ENCODE data around the gene CUEDC2. TPM values are rescaled to one million over a fixed set of nuclear protein-coding genes. Genes with fewer than 3 reads are reported as not detected.

The CUEDC2 gene
- total RNA-seq, 1 donor from 2014 or later = 101 TPM

- DNase-seq (ENCODE audit: low spot score) = no peak
- intact Hi-C loops (cut with DNase I) = no loop called here
- no peak for ATAC-seq
Observed at GRCh38 chr10:102414749-102415148, 17.6 kb downstream of the CUEDC2 start.

GRCh38 chr10:102413806-102414561 is 18.4 kb downstream of the CUEDC2 start:
- ATAC-seq = no peak
- DNase-seq (ENCODE audit: low spot score) = no peak
- intact Hi-C loops (cut with DNase I) = no loop called here

GRCh38 chr10:102413053-102413705 is 19.2 kb downstream of the CUEDC2 start:
- no peak for DNase-seq (ENCODE audit: low spot score)
- intact Hi-C loops (cut with DNase I) = no loop called here
- ATAC-seq = no peak

GRCh38 chr10:102412293-102412692 is 20.1 kb downstream of the CUEDC2 start:
- DNase-seq (ENCODE audit: low spot score) = no peak
- no peak for ATAC-seq
- intact Hi-C loops (cut with DNase I) = no loop called here

GRCh38 chr10:102411341-102412255 is 20.8 kb downstream of the CUEDC2 start:
- DNase-seq (ENCODE audit: low spot score) (no peak), ATAC-seq (no peak)
- intact Hi-C loops (cut with DNase I) = no loop called here

- ATAC-seq (peak; percentile 9), DNase-seq (ENCODE audit: low spot score) (no peak)
- intact Hi-C loops (cut with DNase I) = no loop called here
Observed at GRCh38 chr10:102410429-102411073, 21.8 kb downstream of the CUEDC2 start.

GRCh38 chr10:102409604-102410428 is 22.6 kb downstream of the CUEDC2 start:
- intact Hi-C loops (cut with DNase I) = no loop called here
- DNase-seq (ENCODE audit: low spot score) (no peak), ATAC-seq (no peak)

- intact Hi-C loops (cut with DNase I) = no loop called here
- DNase-seq (ENCODE audit: low spot score) (peak; percentile 64), ATAC-seq (peak; percentile 22)
Observed at GRCh38 chr10:102408728-102409603, 23.4 kb downstream of the CUEDC2 start.

- no peak for ATAC-seq
- DNase-seq (ENCODE audit: low spot score) = no peak
Observed at GRCh38 chr10:102408131-102408727, 24.1 kb downstream of the CUEDC2 start.

GRCh38 chr10:102407425-102408130 is 24.8 kb downstream of the CUEDC2 start:
- intact Hi-C loops (cut with DNase I) = no loop called here
- ATAC-seq = no peak
- DNase-seq (ENCODE audit: low spot score) = no peak

More at GRCh38 chr10:102408131-102408727, 24.1 kb downstream of the CUEDC2 start:
- intact Hi-C loops (cut with DNase I) = no loop called here

- DNase-seq (ENCODE audit: low spot score) (no peak), ATAC-seq (no peak)
- intact Hi-C loops (cut with DNase I) = no loop called here
Observed at GRCh38 chr10:102406815-102407214, 25.6 kb downstream of the CUEDC2 start.

GRCh38 chr10:102405632-102406031 is 26.7 kb downstream of the CUEDC2 start:
- DNase-seq (ENCODE audit: low spot score) (no peak), ATAC-seq (no peak)
- intact Hi-C loops (cut with DNase I) = no loop called here

GRCh38 chr10:102405108-102405571 is 27.2 kb downstream of the CUEDC2 start:
- DNase-seq (ENCODE audit: low spot score) (no peak), ATAC-seq (no peak)
- intact Hi-C loops (cut with DNase I) = no loop called here

GRCh38 chr10:102404361-102405107 is 27.8 kb downstream of the CUEDC2 start:
- intact Hi-C loops (cut with DNase I) = no loop called here
- ATAC-seq = no peak
- no peak for DNase-seq (ENCODE audit: low spot score)

- no peak for ATAC-seq
- no peak for DNase-seq (ENCODE audit: low spot score)
- intact Hi-C loops (cut with DNase I) = no loop called here
Observed at GRCh38 chr10:102403115-102403514, 29.3 kb downstream of the CUEDC2 start.

GRCh38 chr10:102402512-102402896 is 29.9 kb downstream of the CUEDC2 start:
- intact Hi-C loops (cut with DNase I) = no loop called here
- ATAC-seq (no peak), DNase-seq (ENCODE audit: low spot score) (no peak)
